HG03045 (cell line): Measurements from ENCODE around the gene FAM114A2.
"Not testable (repeated sequence)": the region's sequence is repeated elsewhere in the genome, so short reads cannot be mapped to it uniquely, and the experiment has no call there.

ENCODE experiments used
- ATAC-seq: cut with Tn5 transposase; IDR thresholded peaks from one replicate; pipeline ENCODE4 v1.9.1; 2021; ENCODE audit warnings: mild to moderate bottlenecking, moderate library complexity; ENCODE audit not compliant: unreplicated experiment

Gene FAM114A2

GRCh38 chr5:154038707-154039457 is at the start of gene FAM114A2, which contains the start of gene MFAP3:
TSS of gene FAM114A2 (minus strand) at chr5:154038910. CDS start at chr5:154034953, 3,957 bp downstream.
TSS of gene MFAP3 (plus strand) at chr5:154038967. CDS start at chr5:154049723, 10,756 bp downstream.
- peak; percentile 97 for ATAC-seq

GRCh38 chr5:154087260-154087659 is 48.5 kb upstream of the FAM114A2 start:
- no peak for ATAC-seq

- ATAC-seq: no peak
Observed at GRCh38 chr5:154086641-154087040, 47.9 kb upstream of the FAM114A2 start.

GRCh38 chr5:154086146-154086545 is 47.4 kb upstream of the FAM114A2 start:
- no peak for ATAC-seq

GRCh38 chr5:154084062-154084639 is 45.4 kb upstream of the FAM114A2 start:
- no peak for ATAC-seq

- ATAC-seq: no peak
Observed at GRCh38 chr5:154081246-154081645, 42.5 kb upstream of the FAM114A2 start.

- no peak for ATAC-seq
Observed at GRCh38 chr5:154078272-154078671, 39.6 kb upstream of the FAM114A2 start.

- no peak for ATAC-seq
Observed at GRCh38 chr5:154077696-154078095, 39.0 kb upstream of the FAM114A2 start.

GRCh38 chr5:154076240-154076922 is 37.7 kb upstream of the FAM114A2 start:
- ATAC-seq: no peak

DNA sequence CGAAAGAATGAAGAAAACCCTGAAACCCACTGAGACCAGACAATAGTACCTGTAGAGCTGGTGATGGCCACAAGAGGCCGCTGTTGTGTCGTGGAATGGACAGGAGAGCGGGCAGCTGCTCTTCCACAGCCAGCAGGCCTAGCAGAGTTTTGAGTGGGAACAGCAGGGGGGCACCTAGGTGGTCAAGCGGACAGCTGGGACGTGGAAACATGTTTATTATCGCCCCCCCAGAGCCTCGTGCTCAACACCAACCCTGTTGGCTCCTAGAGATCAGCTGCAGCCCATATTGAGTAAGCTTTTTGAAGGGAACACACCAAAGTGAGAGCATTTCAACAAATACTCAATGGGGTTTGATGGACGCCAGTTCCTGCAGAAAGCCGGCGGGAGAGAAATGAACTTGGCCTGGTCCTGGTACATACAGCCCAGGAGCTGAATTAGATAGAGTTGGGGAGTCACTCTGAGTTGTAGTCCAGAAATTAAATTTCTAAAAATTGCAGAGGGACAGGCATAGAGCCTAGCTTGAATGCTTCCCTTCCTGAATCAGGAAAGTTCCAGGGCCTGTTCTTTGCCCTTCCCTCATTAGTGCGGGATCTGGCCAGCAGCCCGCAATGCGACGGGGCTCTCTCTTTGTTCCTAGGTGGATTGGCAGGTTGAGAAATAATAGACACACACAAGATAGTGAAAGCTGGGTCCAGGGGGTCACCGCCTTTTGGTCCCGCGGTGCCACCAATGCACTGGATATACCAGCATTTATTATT is 33.9 kb upstream of the FAM114A2 start:
- ATAC-seq: peak; percentile 94

DNA sequence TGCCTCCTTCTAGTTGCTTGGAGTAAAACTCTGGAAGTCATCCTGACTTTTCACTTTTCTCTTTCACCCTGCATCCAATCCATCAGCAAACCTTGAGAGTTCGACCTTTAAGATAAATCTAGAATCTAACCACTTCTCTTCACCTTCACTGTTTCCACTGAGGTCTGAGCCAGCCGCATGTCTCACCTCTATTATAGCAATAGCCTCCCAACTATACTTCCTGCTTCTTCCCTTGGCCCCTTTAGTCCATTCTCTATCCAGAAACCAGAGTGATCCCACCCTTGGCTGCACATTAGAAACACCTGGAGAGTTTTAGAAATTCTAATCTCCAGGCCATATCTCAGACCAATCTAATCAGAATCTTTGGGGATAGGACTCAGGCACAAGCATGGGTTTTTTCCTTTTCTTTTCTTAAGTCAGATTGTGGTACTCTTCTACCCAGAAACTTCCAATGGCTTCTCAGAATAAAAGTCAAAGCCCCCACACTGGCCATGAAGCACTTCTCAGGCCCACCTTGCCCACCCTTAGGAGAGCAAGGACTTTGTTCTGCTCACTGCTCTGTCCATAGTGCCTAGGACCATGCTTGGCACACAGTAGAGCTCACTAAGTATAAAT is 33.2 kb upstream of the FAM114A2 start:
- peak; percentile 12 for ATAC-seq

DNA sequence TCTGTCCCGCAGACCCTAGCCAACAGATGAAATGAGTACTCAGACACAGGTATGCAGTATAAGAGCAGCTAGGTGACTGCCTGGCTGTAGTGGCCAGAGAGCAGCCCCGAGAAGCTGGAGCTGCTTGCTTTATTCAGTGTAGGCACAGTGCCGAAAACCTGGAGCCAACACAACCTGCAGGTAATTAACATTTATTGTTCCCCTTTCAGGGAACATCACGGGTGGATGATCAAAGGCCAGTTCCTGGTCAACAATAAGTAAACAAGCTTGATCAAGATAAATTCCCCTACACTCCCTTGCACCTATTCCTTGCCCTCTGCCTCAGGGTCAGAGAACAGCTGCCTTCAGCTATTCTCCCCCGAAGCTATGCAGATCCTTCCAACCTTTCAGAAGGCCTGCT is 31.1 kb upstream of the FAM114A2 start:
- not testable (repeated sequence) for ATAC-seq

DNA sequence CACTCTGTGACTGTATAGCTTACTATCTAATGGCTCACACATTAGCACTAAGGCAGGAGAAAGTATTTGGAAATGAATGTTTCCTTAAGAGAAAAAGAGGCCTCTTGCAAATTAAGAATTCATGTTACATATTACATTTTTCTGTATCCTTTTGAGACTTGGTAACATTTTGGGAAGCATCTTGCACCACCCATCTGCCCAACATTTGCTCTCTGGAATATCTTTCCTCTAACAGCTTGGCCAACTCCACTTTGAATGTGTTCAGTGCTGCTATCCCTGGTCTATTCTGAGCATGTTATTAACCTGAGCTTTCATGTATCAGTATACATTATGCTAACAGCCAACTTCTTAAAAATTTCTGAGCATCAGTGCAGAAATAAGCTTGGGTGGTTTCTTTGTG is 27.3 kb upstream of the FAM114A2 start:
- no peak for ATAC-seq

DNA sequence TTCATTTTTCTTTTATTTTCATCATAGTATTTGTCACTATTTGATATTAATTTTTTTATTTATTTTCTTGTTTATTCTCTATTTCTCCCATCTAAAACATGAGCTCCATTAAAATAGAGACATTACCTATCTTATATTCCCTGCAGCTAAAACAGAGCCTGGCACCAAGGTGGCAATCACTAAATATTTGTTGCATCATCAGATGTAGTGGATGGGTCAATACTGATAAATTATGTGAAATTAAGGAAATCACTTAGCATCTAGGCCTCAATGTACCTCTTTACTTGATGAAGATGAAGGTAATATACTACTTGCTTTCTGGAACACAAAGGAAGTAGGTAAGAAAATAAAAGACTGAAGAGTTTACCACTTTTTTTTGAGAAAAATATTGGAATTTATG is 24.7 kb upstream of the FAM114A2 start:
- no peak for ATAC-seq

DNA sequence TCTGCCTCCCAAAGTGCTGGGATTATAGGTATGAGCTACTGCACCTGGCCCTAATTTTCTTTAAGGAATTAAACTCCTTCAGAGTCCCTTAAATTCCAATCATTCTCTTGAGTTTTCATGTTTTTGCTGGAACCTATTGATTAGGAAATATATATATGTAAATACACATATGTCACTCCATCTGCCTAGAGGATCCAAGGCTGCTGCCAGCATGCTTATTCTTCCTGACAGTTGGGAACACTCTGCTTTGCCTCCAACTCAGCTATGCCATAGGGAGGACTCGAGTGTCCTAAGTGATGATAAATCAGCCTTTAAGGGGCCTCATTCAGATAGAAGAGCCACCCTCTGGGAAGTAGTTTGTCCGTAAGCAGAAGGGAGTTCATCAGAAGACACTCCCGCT is 21.9 kb upstream of the FAM114A2 start:
- ATAC-seq: no peak

DNA sequence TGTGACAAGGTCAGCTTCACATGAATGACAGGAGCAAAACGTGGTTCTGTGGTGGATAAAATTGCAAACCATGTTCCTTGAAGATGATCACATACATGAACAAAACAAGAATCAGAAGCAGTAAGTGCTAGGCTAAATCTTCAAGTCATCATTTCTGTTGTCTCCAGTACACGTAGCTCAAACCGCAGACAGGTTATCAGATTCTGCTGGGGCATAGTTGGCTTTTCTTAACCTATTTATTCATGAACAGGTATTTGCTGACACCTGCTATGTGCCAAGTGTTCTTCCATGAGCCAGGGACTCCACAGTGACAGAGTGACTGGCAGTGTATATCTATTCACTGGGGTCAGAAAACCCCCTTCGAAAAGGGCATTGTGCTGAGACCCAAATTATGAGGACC is 20.9 kb upstream of the FAM114A2 start:
- no peak for ATAC-seq

- ATAC-seq: peak; percentile 29
Observed at GRCh38 chr5:154059039-154059430, 20.3 kb upstream of the FAM114A2 start.

DNA sequence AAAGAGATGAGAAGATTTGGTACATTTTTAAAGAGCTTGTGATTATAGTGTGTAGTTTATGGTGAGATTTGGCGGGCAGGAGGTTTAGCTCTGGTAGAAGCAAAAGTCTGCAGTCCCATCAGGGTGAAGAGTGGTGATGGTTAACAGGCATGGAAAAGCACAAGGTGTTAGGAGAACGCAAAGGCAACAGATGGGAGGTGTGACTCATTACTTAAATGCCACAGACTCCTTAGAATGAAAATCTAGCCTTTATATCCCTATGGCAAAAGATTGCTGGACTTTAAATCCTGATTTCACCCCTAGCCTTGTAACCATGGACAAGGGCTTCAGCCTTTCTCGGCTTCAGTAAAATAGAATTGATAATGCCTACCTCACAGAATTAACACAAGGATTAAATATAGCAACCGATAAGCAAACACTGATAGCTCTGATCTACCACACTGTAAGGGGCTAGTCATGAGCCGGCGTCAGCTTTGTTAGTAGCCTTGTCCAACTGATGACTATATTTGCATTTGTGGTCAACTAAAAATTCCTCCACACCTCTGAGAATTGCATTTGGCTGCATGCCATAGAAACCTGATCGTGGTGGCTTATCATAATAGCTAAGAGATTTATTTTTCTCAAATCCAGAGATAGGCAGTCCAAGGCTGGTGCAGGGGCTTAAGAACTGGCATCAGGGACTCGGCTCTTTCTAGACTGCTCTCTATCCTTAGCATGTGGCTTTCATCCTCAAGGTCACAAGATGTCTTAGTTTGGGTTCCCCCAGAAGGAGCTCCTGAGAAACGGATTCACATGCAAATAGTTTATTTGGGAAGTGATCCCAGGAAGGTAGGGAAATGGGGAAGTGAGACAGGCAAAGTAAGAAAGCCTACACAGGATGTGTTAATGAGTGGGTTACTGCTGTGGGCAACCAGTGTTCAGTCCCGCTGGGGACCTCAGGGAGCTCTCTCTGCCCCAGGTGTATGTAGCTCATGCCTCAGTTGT is 19.6 kb upstream of the FAM114A2 start:
- peak; percentile 53 for ATAC-seq

- no peak for ATAC-seq
Observed at GRCh38 chr5:154055201-154055600, 16.5 kb upstream of the FAM114A2 start.

GRCh38 chr5:154053468-154053867 is 14.8 kb upstream of the FAM114A2 start:
- ATAC-seq: no peak
